Adrenal gland (tissue), 5 donors: ENCODE results near the gene GADD45B.

Source experiments
- POLR2A ChIP-seq, 2 donors: fragments of 450-650 bp; IDR thresholded peaks; one replicate each; pipeline ENCODE4 v1.6.1; 2017; ENCODE audit warnings: antibody characterized with exemption in 2 of 2, mild to moderate bottlenecking in 2 of 2, moderate library complexity in 1 of 2
- TF ChIP-seq, protein P1 (sequence below), 6 experiments: fragments of 450-650 bp in 4 of 6; fragments of 200-600 bp in 2 of 6; sonication (generic) in 1 of 6; IDR thresholded peaks; 1 replicate in 5 of 6; 2 replicates in 1 of 6; pipeline versions ENCODE4 v1.5.1 to v1.8.0; 2016 to 2021; ENCODE audit warnings: antibody characterized with exemption in 6 of 6, mild to moderate bottlenecking in 2 of 6, moderate library complexity in 1 of 6
- donor health status: DM: no; HTN: no; CAD: no.

DNA sequence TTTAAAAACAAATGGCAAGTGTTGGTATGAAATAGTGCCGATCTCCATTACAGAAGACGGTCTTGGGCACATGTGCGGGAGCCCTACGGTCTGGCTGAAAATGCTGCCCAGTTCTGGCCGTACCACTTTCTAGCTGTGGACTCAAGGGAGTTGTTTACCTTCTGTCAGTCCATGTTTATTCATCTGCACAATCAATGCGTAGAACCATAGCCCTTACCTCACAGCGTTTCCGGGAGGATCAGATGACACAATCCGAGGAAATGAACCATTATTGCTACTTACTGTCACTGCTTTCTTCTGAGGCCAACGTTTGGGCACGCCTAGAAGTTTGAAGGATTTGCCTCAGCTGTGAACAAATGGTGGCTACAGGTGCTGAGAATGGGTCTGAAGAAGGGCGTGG is 31.2 kb downstream of the GADD45B start:
- TF ChIP-seq, protein P1, sequence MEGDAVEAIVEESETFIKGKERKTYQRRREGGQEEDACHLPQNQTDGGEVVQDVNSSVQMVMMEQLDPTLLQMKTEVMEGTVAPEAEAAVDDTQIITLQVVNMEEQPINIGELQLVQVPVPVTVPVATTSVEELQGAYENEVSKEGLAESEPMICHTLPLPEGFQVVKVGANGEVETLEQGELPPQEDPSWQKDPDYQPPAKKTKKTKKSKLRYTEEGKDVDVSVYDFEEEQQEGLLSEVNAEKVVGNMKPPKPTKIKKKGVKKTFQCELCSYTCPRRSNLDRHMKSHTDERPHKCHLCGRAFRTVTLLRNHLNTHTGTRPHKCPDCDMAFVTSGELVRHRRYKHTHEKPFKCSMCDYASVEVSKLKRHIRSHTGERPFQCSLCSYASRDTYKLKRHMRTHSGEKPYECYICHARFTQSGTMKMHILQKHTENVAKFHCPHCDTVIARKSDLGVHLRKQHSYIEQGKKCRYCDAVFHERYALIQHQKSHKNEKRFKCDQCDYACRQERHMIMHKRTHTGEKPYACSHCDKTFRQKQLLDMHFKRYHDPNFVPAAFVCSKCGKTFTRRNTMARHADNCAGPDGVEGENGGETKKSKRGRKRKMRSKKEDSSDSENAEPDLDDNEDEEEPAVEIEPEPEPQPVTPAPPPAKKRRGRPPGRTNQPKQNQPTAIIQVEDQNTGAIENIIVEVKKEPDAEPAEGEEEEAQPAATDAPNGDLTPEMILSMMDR (IDR thresholded peaks at IDR 0.05) = no peak
- TF ChIP-seq POLR2A (IDR thresholded peaks at IDR 0.05) = no peak
